HepG2 (cell line): ENCODE data around the gene PROX2. TPM values are rescaled to one million over a fixed set of nuclear protein-coding genes. Genes with fewer than 3 reads are reported as not detected.

Source experiments
- ARID5B ChIP-seq: IDR thresholded peaks from 2 replicates; pipeline ENCODE4 v1.4.0; 2020; ENCODE audit warnings: mild to moderate bottlenecking, missing genetic modification reagents
- ASH2L ChIP-seq: fragments of 300-600, 200-600 bp; sonication (generic); IDR thresholded peaks from 2 replicates; pipeline ENCODE4 v1.7.0; 2017; ENCODE audit warnings: low read depth, mild to moderate bottlenecking, moderate library complexity, mixed read lengths, low read length; ENCODE audit not compliant: insufficient read length
- ATM ChIP-seq: fragments of 450-650 bp; IDR thresholded peaks from 2 replicates; pipeline ENCODE4 v1.7.1; 2017; ENCODE audit warnings: mild to moderate bottlenecking, borderline replicate concordance
- ETV6 ChIP-seq: sonication (generic); formaldehyde crosslinking; conservative IDR thresholded peaks from 2 replicates; pipeline ENCODE4 v1.4.0; 2020; ENCODE audit warnings: missing genetic modification reagents
- GTF3A ChIP-seq: sonication (generic); formaldehyde crosslinking; conservative IDR thresholded peaks from 2 replicates; pipeline ENCODE4 v1.4.0; 2020; ENCODE audit warnings: mild to moderate bottlenecking, missing genetic modification reagents
- KLF13 ChIP-seq: sonication (generic); formaldehyde crosslinking; IDR thresholded peaks from 2 replicates; pipeline ENCODE4 v1.4.0; 2020; ENCODE audit warnings: mild to moderate bottlenecking, missing genetic modification reagents
- MYPOP ChIP-seq: sonication (generic); formaldehyde crosslinking; IDR thresholded peaks from 2 replicates; pipeline ENCODE4 v1.8.1; 2023; ENCODE audit warnings: mild to moderate bottlenecking, moderate library complexity, missing genetic modification reagents
- NR2F2 ChIP-seq: IDR thresholded peaks from 2 replicates; pipeline ENCODE4 v1.6.1; 2012; ENCODE audit warnings: low read depth, inconsistent platforms, borderline replicate concordance
- POGZ ChIP-seq: sonication (generic); formaldehyde crosslinking; IDR thresholded peaks from 2 replicates; pipeline ENCODE4 v1.4.0; 2020; ENCODE audit warnings: mild to moderate bottlenecking, missing genetic modification reagents
- SRF ChIP-seq: IDR thresholded peaks from 2 replicates; pipeline ENCODE4 v1.6.1; 2011; ENCODE audit warnings: mild to moderate bottlenecking, low read depth, low read length, moderate library complexity
- TARDBP ChIP-seq: sonication (generic); formaldehyde crosslinking; IDR thresholded peaks from 2 replicates; pipeline ENCODE4 v1.8.0; 2022; ENCODE audit warnings: mild to moderate bottlenecking, missing genetic modification reagents
- ZFP90 ChIP-seq: sonication (generic); formaldehyde crosslinking; IDR thresholded peaks from 2 replicates; pipeline ENCODE4 v1.8.0; 2022; ENCODE audit warnings: missing genetic modification reagents, mild to moderate bottlenecking, inconsistent platforms, borderline replicate concordance
- ZNF530 ChIP-seq: sonication (generic); formaldehyde crosslinking; IDR thresholded peaks from 2 replicates; pipeline ENCODE4 v1.5.0; 2020; ENCODE audit warnings: low read depth, mild to moderate bottlenecking, missing genetic modification reagents
- ZNF580 ChIP-seq: IDR thresholded peaks from 2 replicates; pipeline ENCODE4 v1.6.1; 2016; ENCODE audit warnings: low read depth, borderline replicate concordance
- ZNF775 ChIP-seq: sonication (generic); formaldehyde crosslinking; IDR thresholded peaks from 2 replicates; pipeline ENCODE4 v1.4.0; 2020; ENCODE audit warnings: missing genetic modification reagents, mild to moderate bottlenecking, moderate library complexity, borderline replicate concordance
- polyA plus RNA-seq, 8 experiments: library from polyadenylated mRNA; depleted of rRNA in 3 of 8; stranded (reverse) in 7 of 8; unstranded in 1 of 8; fragments of >200 nt; fragmentation: Illumina TruSeq in 4 of 8; extraction: Trizol in 4 of 8; gene quantifications; 2 replicates each; pipeline versions ENCODE4 v1.2.1 to v1.2.3, GENCODE V29; 2011 to 2016; ENCODE audit warnings: low read depth in 4 of 8, missing spikeins in 1 of 8, mixed read lengths in 1 of 8; ENCODE audit not compliant: insufficient read depth in 1 of 8
- total RNA-seq, 5 experiments: library from RNA; depleted of rRNA; stranded (reverse); fragments of >200 nt; fragmentation: Illumina TruSeq; extraction: Trizol; gene quantifications; 2 replicates each; pipeline ENCODE4 v1.2.3, GENCODE V29; 2016; ENCODE audit warnings: low read depth in 1 of 5

Gene PROX2
- total and polyA plus RNA-seq, 2 of the 13 experiments (the other 11 are each of a cell fraction or from before 2014, with no cell fraction given): not detected

GRCh38 chr14:74913986-74914573 lies 38.1 kb upstream of the PROX2 start (continued):
- TF ChIP-seq ATM (no peak), POGZ (CRISPR knock-in tag) (no peak), NR2F2 (no peak), GTF3A (CRISPR knock-in tag) (no peak), TARDBP (CRISPR knock-in tag) (peak; percentile 47; the same call in 1 of the 2 replicates), ZNF530 (CRISPR knock-in tag) (no peak), SRF (no peak), ETV6 (CRISPR knock-in tag) (no peak), ASH2L (no peak), MYPOP (CRISPR knock-in tag) (0 out of 2 replicates have a peak, but pooled peaks have one; percentile 24), KLF13 (CRISPR knock-in tag) (no peak), ARID5B (no peak), ZNF580 (CRISPR knock-in tag) (no peak), ZFP90 (CRISPR knock-in tag) (no peak), ZNF775 (CRISPR knock-in tag) (no peak)
